HL-60 (cell line): ENCODE data around the gene TLK2.
A peak's percentile ranks its signal among the peaks of the same experiment; 100 is the strongest.

Experiments
- DNase-seq, 2 experiments: peaks; one replicate each; pipeline ENCODE4 v3.0.0-alpha.2; 2010 to 2020; ENCODE audit warnings: low read depth in 1 of 2, low spot score in 1 of 2
- H3K27ac ChIP-seq: fragments of 250-450 bp; sonication (Bioruptor Pico); replicated peaks from 2 replicates; pipeline ENCODE4 v1.5.1; 2020; ENCODE audit warnings: mild to moderate bottlenecking, moderate library complexity
- H3K27me3 ChIP-seq: fragments of 250-450 bp; sonication (Bioruptor Pico); 2 replicates; pipeline ENCODE4 v1.5.1; 2021; ENCODE audit warnings: mild to moderate bottlenecking, moderate library complexity; ENCODE audit not compliant: insufficient read depth, poor library complexity, severe bottlenecking
- H3K4me3 ChIP-seq: replicated peaks from 2 replicates; pipeline ENCODE4 v1.5.1; 2011; ENCODE audit warnings: mild to moderate bottlenecking, control low read depth, low read length; ENCODE audit not compliant: insufficient read depth
- CTCF ChIP-seq: IDR thresholded peaks from one replicate; pipeline ENCODE4 v1.5.1; 2011; ENCODE audit warnings: low read length, control low read depth, inconsistent platforms; ENCODE audit not compliant: insufficient read depth
- GABPA ChIP-seq: IDR thresholded peaks from 2 replicates; pipeline ENCODE4 v1.6.1; 2012; ENCODE audit warnings: low read depth
- POLR2AphosphoS5 ChIP-seq: IDR thresholded peaks from 2 replicates; pipeline ENCODE4 v1.6.1; 2012; ENCODE audit warnings: low read depth
- REST ChIP-seq: IDR thresholded peaks from 2 replicates; pipeline ENCODE4 v1.6.1; 2012; ENCODE audit warnings: low read depth; ENCODE audit not compliant: insufficient replicate concordance
- SPI1 ChIP-seq: IDR thresholded peaks from 2 replicates; pipeline ENCODE4 v1.6.1; 2012; ENCODE audit warnings: low read depth, mild to moderate bottlenecking, borderline replicate concordance

Gene TLK2

GRCh38 chr17:62631936-62632924 lies 153.6 kb downstream of the TLK2 start:
- Histone ChIP-seq H3K4me3 (no peak overlapping the region), H3K27me3 (no peaks in the 10 kb centered on the region), H3K27ac (no peak overlapping the region)
- DNase-seq = no peak
- TF ChIP-seq SPI1 = no peak
- TF ChIP-seq REST = no peak
- no peak for TF ChIP-seq GABPA
- TF ChIP-seq CTCF = no peak
- no peak for TF ChIP-seq POLR2AphosphoS5

GRCh38 chr17:62637809-62638208 lies 159.2 kb downstream of the TLK2 start:
- Histone ChIP-seq H3K27me3 (no peaks in the 10 kb centered on the region), H3K4me3 (no peak overlapping the region), H3K27ac (no peak overlapping the region)
- TF ChIP-seq REST (no peak), POLR2AphosphoS5 (no peak), SPI1 (no peak), GABPA (no peak), CTCF (no peak)
- DNase-seq = no peak

GRCh38 chr17:62641153-62641552 lies 162.5 kb downstream of the TLK2 start:
- H3K27ac ChIP-seq = peak overlapping the region; percentile 55
- H3K4me3 ChIP-seq = no peak overlapping the region
- DNase-seq = peak in 1 of 2 experiments; percentile 57
- no peaks in the 10 kb centered on the region for H3K27me3 ChIP-seq
- TF ChIP-seq SPI1 (no peak; the same call in 1 of the 2 replicates), REST (peak; percentile 16), GABPA (no peak), CTCF (no peak), POLR2AphosphoS5 (0 out of 2 replicates have a peak, but pooled peaks have one; percentile 33)
